Measurements from ENCODE around the gene EMP1.

EMP1 gene

DNA sequence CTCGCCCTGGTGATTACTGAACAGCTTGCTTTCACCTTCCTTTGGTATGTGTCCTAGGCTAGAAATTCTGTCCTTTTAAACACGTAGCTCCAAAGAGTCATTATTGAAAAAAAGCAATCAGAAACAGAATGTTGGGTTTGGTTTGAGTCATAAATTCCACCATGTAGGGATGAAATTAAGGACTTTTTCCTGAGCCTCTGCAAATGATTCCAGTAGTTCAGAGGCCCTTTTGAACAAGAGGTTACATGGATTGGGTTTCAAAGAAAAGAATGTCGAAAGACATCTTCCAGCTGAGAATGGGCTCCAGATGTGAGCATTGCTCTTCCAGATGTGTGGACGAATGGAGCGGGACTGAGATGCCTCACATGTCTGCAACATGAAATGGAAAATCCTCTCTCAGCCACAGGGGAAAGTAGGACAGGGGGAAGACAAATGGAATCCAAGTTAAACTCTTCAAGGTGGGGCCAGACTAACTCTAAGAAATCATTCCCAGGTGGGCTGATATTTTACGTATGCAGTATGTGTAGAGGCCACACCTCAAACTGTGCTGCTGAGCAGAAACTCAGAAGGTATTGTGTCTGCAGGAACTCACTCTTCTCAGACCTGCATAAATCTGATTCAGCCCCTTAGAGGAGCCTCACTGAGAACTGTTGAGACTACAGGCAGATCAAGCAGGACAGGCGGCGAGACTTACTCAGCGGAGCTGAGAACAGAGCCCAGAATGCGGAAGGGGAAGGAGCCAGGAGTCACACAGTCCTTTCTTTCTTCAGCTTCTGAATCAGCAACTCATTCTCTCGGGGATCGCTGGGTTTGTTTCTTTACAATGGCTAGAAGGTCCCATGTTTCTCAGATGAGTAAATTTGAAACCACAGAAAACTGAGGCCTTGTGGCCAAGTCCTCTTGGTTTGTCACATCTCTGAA, 23.3 kb upstream of the EMP1 start:
- no peak for DNase-seq (ENCODE audit: low read depth in 2 of 2)

DNA sequence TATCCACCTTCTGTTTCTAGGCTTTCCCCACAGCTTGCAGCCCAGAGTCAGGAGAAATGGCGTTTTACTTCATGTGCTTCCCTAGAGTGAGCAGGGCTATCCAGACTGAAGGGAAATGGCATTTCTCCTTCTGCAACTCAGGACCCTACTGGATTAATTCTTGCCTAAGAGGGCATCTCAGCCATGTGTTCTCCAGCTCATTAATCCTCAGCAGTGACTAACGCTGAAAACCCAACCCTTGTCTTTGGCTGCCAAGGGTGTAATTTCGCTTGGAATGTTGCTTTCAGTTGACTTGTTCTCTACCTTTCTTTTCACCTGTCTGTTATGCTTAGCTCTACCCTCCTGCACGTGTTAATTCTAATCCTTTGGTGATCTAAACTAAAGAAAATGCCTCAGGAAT, 21.0 kb upstream of the EMP1 start:
- DNase-seq (ENCODE audit: low read depth in 2 of 2), result no peak

DNA sequence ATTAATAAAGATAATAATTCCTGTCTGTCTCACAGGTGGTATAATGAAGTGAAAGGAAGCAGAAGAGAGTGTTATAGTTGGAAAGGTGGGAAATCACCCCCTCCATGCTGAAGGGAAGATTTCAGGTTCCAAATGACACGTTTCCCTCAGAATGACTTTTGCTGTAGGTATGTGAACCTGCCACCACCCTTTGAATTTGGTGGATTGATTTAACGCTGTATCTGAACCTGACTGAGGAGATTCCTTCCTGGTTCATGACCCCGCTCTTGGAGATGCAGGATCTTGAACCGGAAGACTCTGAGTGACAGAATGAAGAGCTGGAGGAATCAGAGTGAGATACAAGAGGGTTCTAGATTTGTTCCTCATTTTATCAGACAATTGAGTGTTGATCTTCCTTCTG, 20.3 kb upstream of the EMP1 start:
- no peak for DNase-seq (ENCODE audit: low read depth in 2 of 2)

DNA sequence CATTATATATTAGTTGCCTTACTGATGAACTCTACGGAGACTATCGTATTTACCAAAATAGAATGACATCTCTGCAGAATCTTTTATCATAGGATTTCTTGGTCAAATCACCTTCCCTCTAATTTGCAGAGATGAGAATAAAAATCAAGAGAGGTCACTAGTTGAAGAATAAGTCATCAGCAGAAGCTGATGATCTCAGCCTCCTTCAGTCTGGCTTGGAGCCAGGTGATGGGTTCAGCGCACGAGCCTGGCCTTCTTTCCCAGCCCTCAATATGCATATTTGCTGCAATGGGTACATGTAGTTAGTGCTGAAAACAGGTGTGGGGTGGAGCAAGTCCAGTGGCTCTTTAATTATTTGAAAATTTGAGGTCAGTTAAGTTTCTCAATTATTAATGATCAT, 19.2 kb upstream of the EMP1 start:
- DNase-seq (ENCODE audit: low read depth in 2 of 2), result no peak

DNA sequence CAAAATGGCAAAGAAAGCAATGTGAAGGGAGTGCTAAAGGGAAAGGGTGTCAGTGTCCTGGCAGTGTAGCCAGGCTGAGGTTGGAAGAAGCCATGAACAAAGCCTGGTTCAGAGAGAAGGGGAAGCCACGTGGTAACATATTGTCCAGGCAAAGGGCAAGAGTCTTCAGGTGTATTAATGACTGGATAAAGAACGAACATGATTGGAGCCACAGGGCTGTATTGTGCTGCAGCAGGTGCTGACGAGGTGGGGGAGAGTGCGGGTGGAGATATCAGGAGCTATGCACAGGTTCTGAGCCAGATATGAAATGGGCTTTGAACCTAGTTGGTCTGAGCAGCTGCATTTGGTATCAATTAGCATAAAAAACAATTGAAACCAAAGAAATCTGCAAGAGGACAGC, 18.6 kb upstream of the EMP1 start:
- DNase-seq (ENCODE audit: low read depth in 2 of 2), result no peak

- DNase-seq (ENCODE audit: low read depth in 2 of 2), result no peak
These were observed 17.8 kb upstream of the EMP1 start for GRCh38 chr12:13178568-13179210.

DNA sequence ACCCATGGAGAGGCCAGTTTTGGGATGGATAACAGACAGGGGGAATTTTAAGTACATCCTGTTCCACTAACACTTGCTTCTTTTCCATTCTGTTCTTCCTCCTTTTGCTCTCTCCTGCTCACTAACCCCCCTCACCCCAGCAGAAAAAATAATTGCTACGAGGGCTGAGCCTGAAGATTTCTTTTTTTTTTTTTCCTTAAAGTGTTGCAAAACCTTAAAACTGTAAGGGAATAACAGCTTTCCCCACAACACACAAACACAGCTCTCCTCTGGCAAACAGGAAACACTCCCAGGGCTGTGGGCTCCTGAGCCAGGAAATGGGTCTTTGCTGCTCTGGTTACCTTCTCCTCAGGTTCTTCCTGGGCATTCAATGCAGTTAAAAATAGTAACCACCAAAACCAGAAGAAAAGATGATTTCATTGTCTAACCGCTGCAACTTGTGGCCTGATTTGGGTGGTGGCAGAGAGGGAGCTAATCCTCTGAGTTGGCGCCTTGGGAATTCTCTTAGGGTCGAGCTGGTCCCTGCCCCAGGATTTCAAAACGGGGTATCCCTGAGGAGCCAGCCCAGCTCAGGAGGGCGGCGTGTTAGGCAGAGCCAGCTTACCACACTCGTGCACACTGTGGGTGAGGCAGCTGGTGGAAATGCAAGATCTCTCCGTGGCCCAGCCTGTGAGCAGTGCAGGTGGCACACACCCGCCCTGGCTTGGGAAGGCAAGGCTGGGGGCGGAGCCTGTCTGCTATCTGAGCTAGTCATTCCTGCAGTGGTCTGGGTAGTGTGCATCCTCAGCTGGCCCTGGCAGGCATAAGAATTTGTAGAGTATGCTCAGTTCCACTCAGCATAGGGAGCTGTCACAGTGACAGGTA, 17.1 kb upstream of the EMP1 start:
- peak; percentile 33 to 53 for DNase-seq (ENCODE audit: low read depth in 2 of 2)

- DNase-seq (ENCODE audit: low read depth in 2 of 2), result no peak
These were observed 15.0 kb upstream of the EMP1 start for GRCh38 chr12:13181375-13182070.

DNA sequence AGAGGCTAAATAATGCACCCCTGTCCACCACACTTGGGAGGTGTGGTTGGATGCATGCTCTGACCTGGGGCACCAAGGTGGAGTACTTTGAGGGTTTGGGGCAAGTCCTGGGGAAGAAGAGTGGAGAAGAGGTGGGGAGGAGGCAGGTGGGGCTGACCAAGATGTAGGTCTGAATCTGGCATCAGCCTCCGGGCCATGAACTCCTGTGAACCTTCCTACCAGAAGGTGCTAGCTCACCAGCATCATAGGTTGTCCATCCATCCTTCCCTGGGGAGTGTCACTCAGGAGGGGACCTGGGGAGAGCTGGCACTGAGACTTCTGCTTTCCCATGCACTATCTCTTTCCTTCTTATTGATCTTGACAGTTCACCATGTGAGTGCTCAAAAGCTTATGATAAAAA, 13.6 kb upstream of the EMP1 start:
- no peak for DNase-seq (ENCODE audit: low read depth in 2 of 2)

- DNase-seq (ENCODE audit: low read depth in 2 of 2), result no peak
These were observed 12.9 kb upstream of the EMP1 start for GRCh38 chr12:13183620-13184019.

GRCh38 chr12:13186302-13186701, 10.2 kb upstream of the EMP1 start:
- DNase-seq (ENCODE audit: low read depth in 2 of 2), result no peak

DNA sequence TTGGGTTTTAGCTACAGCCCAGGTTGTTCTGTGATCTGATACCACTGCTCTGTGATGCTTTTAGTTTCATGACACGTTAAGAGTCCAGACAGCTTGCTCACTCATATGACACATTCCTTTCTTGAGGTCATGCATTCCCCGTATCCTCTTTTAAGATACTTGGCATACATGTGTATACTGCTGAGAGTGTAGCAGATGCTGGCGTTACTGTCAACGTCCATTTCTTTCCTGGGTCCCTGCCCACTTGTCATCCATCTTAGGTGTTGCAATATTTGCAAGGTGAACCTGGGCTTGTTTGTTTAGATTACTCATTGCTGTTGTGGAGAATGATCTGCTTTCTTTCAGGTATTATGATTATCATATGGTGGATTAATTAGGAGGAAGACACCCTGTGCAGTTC, 9.1 kb upstream of the EMP1 start:
- no peak for DNase-seq (ENCODE audit: low read depth in 2 of 2)

DNA sequence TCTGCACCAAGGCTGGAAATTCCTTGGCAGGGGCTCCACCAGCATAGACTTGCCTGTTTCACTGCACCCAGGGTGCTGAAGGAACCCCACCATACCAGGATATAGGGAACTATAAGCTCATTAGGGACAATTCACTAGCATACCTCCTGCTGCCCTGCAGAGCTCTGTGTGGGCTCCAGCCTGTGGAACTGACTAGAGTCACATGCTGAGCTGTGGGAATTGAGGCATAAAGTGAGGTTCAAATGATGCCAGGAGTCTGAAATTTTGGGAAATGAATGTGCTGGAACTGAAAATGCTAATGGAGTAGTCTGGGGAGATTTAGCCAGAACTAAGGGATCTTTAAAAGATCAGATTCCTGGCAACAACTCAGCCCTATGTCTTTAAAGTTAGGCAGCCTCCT, 7.3 kb upstream of the EMP1 start:
- DNase-seq (ENCODE audit: low read depth in 2 of 2), result no peak

GRCh38 chr12:13190275-13190674, 6.3 kb upstream of the EMP1 start:
- no peak for DNase-seq (ENCODE audit: low read depth in 2 of 2)

DNA sequence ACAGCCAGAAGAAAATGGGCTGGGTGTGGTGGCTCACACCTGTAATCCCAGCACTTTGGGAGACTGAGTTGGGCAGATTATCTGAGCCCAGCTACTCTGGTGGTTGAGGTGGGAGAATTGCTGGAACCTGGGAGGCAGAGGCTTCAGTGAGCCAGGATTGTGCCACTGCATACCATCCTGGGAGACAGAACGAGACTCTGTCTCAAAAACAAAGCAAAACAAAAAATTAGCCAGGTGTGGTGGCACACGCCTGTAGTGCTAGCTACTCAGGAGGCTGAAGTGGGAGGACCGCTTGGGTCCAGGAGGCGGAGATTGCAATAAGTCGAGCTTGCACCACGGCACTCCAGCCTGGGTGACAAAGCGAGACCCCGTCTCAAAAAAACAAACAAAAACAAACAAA, 3.8 kb upstream of the EMP1 start:
- no peak for DNase-seq (ENCODE audit: low read depth in 2 of 2)

GRCh38 chr12:13193505-13194231, 2.9 kb upstream of the EMP1 start:
- no peak for DNase-seq (ENCODE audit: low read depth in 2 of 2)

- no peak for DNase-seq (ENCODE audit: low read depth in 2 of 2)
These were observed 2.0 kb upstream of the EMP1 start for GRCh38 chr12:13194401-13195110.

GRCh38 chr12:13195250-13195649, 1.3 kb upstream of the EMP1 start:
- no peak for DNase-seq (ENCODE audit: low read depth in 2 of 2)

GRCh38 chr12:13195785-13196129, 769 bp upstream of the EMP1 start:
- DNase-seq (ENCODE audit: low read depth in 2 of 2), result no peak

- DNase-seq (ENCODE audit: low read depth in 2 of 2), result no peak
These were observed 506 bp downstream of the EMP1 start for GRCh38 chr12:13197032-13197431.
